ENCODE measurements around the gene SELPLG. TPM values are rescaled to one million over a fixed set of nuclear protein-coding genes. Genes with fewer than 3 reads are reported as not detected.

The SELPLG gene
- total RNA-seq, 1 experiment from 2014 or later = 0.41 TPM

- Histone ChIP-seq H3K4me1 (ENCODE audit: control insufficient read depth, insufficient read depth, low read length) (no peaks in the 10 kb centered on the region), H3K4me3 (ENCODE audit: low read depth in 2 of 2, low read length in 2 of 2) (no peak overlapping the region), H3K36me3 (ENCODE audit: control insufficient read depth, insufficient read depth, low read length) (no peaks in the 10 kb centered on the region), H3K9me3 (ENCODE audit: control insufficient read depth, insufficient read depth, low read depth, low read length) (no peaks in the 10 kb centered on the region), H3K27ac (ENCODE audit: low read length) (no peak overlapping the region), H3K27me3 (ENCODE audit: control insufficient read depth, insufficient read depth, low read length) (no peaks in the 10 kb centered on the region)
- intact Hi-C loops (cut with micrococcal nuclease; ENCODE audit: unreplicated experiment) (no loop called here), in situ Hi-C loops (cut with HindIII; ENCODE audit: low pct_unique_long_range_greater_than_20kb, low sequenced_read_pairs) (no loop called here)
- POLR2A ChIA-PET = no interaction called here
- BruUV-seq (replicated peaks) = no TSS peak
- no peak for ATAC-seq
- no peak for TF ChIP-seq POLR2AphosphoS5 (IDR thresholded peaks at IDR 0.05; ENCODE audit: low read depth, low read length)
- TF ChIP-seq TCF7L2 (IDR thresholded peaks at IDR 0.05; ENCODE audit: low read depth, low read length) = no peak
- TF ChIP-seq, protein P1, sequence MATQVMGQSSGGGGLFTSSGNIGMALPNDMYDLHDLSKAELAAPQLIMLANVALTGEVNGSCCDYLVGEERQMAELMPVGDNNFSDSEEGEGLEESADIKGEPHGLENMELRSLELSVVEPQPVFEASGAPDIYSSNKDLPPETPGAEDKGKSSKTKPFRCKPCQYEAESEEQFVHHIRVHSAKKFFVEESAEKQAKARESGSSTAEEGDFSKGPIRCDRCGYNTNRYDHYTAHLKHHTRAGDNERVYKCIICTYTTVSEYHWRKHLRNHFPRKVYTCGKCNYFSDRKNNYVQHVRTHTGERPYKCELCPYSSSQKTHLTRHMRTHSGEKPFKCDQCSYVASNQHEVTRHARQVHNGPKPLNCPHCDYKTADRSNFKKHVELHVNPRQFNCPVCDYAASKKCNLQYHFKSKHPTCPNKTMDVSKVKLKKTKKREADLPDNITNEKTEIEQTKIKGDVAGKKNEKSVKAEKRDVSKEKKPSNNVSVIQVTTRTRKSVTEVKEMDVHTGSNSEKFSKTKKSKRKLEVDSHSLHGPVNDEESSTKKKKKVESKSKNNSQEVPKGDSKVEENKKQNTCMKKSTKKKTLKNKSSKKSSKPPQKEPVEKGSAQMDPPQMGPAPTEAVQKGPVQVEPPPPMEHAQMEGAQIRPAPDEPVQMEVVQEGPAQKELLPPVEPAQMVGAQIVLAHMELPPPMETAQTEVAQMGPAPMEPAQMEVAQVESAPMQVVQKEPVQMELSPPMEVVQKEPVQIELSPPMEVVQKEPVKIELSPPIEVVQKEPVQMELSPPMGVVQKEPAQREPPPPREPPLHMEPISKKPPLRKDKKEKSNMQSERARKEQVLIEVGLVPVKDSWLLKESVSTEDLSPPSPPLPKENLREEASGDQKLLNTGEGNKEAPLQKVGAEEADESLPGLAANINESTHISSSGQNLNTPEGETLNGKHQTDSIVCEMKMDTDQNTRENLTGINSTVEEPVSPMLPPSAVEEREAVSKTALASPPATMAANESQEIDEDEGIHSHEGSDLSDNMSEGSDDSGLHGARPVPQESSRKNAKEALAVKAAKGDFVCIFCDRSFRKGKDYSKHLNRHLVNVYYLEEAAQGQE (IDR thresholded peaks at IDR 0.05; ENCODE audit: insufficient read depth in 1 of 2, low read depth in 2 of 2, low read length in 1 of 2) = no peak
- CTCF ChIA-PET = no interaction called here
- DNase-seq (ENCODE audit: low read depth, low spot score) = no peak
Measured at GRCh38 chr12:108605690-108606406, 27.8 kb downstream of the SELPLG start.

DNA sequence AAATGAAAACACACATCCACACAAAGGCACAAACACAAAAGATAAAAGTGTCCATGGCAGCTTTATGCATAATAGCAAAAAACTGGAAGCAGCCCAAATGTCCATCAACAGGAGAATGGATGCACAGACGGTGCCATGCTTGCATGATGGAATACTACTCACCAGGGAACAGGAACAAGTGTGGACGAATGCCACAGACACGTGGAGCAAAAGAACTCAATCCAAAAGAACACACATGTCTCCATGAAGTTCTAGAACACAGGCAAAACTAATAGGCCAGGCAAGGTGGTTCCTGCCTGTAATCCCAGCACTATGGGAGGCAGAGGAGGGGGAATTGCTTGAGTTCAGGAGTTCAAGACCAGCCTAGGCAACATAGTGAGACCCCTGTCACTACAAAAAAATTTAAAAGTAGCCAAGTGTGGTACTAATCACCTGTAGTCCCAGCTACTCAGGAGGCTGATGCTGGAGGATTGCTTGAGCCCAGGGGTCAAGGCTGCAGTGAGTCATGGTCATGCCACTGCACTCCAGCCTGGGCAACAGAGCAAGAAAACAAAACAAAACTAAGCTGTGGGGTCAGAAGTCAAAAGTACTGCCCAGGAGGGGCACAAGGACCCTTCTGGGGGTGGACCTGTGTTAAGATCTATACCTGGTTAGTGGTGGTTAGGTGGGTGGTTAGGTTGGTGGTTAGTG is 28.5 kb downstream of the SELPLG start:
- ATAC-seq (no peak), DNase-seq (ENCODE audit: low read depth, low spot score) (no peak)
- no peaks in the 10 kb centered on the region for H3K27me3 ChIP-seq (ENCODE audit: control insufficient read depth, insufficient read depth, low read length)
- no TSS peak for BruUV-seq (replicated peaks)
- CTCF ChIA-PET = no interaction called here
- no peaks in the 10 kb centered on the region for H3K9me3 ChIP-seq (ENCODE audit: control insufficient read depth, insufficient read depth, low read depth, low read length)
- in situ Hi-C loops (cut with HindIII; ENCODE audit: low pct_unique_long_range_greater_than_20kb, low sequenced_read_pairs) (no loop called here), intact Hi-C loops (cut with micrococcal nuclease; ENCODE audit: unreplicated experiment) (no loop called here)
- POLR2A ChIA-PET = no interaction called here
- no peak overlapping the region for H3K27ac ChIP-seq (ENCODE audit: low read length)
- no peak overlapping the region for H3K4me3 ChIP-seq (ENCODE audit: low read depth in 2 of 2, low read length in 2 of 2)
- TF ChIP-seq SIN3A (IDR thresholded peaks at IDR 0.05; ENCODE audit: borderline replicate concordance, insufficient read depth, low read depth, low read length) (no peak), TCF7L2 (IDR thresholded peaks at IDR 0.05; ENCODE audit: low read depth, low read length) (no peak), POLR2AphosphoS5 (IDR thresholded peaks at IDR 0.05; ENCODE audit: low read depth, low read length) (no peak)
- TF ChIP-seq, protein P2, sequence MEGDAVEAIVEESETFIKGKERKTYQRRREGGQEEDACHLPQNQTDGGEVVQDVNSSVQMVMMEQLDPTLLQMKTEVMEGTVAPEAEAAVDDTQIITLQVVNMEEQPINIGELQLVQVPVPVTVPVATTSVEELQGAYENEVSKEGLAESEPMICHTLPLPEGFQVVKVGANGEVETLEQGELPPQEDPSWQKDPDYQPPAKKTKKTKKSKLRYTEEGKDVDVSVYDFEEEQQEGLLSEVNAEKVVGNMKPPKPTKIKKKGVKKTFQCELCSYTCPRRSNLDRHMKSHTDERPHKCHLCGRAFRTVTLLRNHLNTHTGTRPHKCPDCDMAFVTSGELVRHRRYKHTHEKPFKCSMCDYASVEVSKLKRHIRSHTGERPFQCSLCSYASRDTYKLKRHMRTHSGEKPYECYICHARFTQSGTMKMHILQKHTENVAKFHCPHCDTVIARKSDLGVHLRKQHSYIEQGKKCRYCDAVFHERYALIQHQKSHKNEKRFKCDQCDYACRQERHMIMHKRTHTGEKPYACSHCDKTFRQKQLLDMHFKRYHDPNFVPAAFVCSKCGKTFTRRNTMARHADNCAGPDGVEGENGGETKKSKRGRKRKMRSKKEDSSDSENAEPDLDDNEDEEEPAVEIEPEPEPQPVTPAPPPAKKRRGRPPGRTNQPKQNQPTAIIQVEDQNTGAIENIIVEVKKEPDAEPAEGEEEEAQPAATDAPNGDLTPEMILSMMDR (IDR thresholded peaks at IDR 0.05) = no peak
- TF ChIP-seq, protein P1 (IDR thresholded peaks at IDR 0.05; ENCODE audit: insufficient read depth in 1 of 2, low read depth in 2 of 2, low read length in 1 of 2) = no peak
- no peaks in the 10 kb centered on the region for H3K4me1 ChIP-seq (ENCODE audit: control insufficient read depth, insufficient read depth, low read length)
- H3K36me3 ChIP-seq (ENCODE audit: control insufficient read depth, insufficient read depth, low read length) = no peaks in the 10 kb centered on the region

All from Panc1 (cell line).